LNCaP clone FGC (cell line): ENCODE measurements around the gene STRADA.

ENCODE experiments used
- DNase-seq: peaks from one replicate; pipeline ENCODE4 v3.0.0-alpha.2; 2011; ENCODE audit warnings: low read depth
- H3K4me3 ChIP-seq: 2 replicates; pipeline ENCODE4 v1.5.1; 2011; ENCODE audit warnings: mild to moderate bottlenecking, low read depth, low read length, control low read depth
- TF ChIP-seq, protein P1 (sequence below): IDR thresholded peaks from 2 replicates; pipeline ENCODE4 v1.5.1; 2012; ENCODE audit warnings: mild to moderate bottlenecking; ENCODE audit not compliant: control insufficient read depth, insufficient read depth; ENCODE audit errors: extremely low read depth

Gene STRADA

DNA sequence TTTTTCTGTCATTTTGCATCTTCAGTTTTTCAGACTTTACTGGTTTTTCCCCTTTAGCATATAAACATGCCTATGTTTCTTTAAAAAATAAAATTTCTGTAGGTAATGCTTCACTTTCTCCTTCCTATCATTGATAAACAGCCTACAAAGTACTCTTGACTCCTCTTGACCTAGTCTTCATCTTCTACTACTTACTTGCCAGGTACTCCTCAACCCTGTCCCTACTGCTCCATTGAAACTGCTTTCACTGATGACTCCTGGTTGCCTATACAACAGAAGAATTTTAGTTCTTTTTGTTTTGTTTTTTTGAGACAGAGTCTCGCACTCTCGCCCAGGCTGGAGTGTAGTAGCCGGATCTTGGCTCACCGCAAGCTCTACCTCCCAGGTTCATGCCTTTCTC is 39.3 kb upstream of the STRADA start:
- peak overlapping the region; percentile 36 for H3K4me3 ChIP-seq
- DNase-seq: no peak
- TF ChIP-seq, protein P1, sequence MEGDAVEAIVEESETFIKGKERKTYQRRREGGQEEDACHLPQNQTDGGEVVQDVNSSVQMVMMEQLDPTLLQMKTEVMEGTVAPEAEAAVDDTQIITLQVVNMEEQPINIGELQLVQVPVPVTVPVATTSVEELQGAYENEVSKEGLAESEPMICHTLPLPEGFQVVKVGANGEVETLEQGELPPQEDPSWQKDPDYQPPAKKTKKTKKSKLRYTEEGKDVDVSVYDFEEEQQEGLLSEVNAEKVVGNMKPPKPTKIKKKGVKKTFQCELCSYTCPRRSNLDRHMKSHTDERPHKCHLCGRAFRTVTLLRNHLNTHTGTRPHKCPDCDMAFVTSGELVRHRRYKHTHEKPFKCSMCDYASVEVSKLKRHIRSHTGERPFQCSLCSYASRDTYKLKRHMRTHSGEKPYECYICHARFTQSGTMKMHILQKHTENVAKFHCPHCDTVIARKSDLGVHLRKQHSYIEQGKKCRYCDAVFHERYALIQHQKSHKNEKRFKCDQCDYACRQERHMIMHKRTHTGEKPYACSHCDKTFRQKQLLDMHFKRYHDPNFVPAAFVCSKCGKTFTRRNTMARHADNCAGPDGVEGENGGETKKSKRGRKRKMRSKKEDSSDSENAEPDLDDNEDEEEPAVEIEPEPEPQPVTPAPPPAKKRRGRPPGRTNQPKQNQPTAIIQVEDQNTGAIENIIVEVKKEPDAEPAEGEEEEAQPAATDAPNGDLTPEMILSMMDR: no peak

DNA sequence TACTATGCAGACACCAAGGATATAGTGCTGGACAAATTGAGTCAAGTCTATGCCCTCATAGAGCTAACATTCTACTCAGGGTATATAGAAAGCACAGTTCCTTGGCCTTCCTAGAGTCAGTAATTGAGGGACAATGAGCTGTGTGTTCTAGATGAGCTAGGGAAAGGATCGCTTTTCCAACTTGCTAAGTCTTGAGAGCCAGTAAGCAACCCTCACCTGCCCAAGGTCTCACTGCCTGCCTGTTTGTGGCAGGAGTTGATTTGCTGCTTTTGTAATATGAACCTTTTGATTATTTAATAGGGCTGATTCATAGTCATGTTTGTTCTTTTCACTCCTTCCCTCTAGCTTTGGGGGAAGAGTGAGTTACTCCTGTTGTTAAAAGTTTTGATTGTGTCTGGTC is 38.9 kb upstream of the STRADA start:
- TF ChIP-seq, protein P1: no peak
- DNase-seq: peak; percentile 83
- peak overlapping the region; percentile 36 for H3K4me3 ChIP-seq

DNA sequence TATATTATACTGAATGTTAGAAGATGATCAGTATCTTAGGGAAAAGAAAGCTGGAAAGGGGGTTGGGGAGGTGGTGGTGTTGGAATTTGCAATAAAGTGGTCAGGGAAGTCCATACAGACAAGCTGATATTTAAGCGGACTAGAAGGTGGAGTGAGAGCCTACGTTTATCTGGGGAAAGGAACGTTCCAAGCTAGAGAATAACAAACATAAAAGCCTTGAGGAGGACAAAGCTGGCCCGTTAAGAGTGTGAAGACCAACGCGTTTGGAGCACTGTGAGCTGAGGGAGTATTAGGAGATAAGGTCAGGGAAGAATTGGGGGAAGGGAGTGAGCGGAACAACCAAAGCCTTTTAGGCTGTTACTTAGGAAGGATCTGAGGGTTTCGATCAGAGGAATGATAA is 33.8 kb upstream of the STRADA start:
- no peak for DNase-seq
- H3K4me3 ChIP-seq: peak overlapping the region; percentile 100
- TF ChIP-seq, protein P1: no peak

DNA sequence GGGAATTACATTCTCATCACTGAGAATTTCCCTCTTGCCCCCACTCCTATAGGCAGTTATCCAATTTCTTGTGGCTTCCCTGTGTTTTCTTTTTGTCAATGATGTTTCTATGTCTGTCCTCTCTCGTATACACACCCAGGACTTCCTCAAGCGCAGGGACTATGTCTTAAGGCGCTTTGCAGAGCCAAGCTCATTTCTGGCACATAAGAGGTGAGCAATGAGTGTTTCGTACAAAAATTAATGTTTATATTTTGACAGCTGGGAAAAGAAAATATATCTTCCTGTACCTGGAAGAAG is 33.3 kb upstream of the STRADA start:
- H3K4me3 ChIP-seq: peak overlapping the region; percentile 100
- TF ChIP-seq, protein P1: no peak
- no peak for DNase-seq

DNA sequence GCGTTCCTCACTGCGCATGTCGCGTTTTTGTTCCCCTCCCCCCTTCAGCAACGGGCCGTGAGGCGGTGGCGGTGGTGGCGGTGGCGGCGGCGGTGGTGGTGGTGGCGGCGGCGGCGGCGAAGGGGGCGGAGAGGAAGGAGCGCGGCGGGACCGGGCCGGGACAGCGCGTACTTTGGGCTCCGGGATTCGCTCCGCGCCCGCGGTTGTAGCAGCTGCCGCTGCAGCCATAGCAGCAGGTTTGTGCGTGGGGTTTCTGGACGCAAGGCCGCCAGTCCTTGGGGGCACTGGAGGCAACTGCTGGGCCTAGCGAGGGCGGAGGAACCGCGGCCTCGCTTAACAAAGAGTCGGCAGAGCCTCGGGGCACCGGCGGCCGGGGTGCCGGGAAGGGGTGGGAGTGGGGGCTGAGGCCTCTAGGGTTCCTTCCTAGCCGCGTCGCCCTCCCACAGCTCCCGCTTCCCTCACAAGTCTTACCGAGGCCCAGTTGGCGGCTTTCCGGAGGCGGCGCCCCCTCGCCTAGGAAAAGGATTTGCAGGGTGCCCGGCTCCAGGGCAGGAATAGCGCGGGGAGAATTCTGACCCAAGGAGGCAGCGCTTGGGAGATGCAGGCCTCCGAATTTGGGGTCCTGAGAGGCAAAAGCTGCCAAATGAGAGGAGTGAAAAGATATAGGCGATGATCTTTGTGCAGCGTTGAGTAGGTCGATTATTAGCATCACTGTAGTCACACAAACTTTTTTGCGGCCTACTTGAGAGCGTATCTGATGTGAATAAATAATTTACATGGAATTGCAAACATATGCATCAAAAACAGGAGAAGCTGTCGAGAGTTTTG is 32.8 kb upstream of the STRADA start, which contains the start of gene DDX42:
TSS of gene DDX42 (plus strand) at position 30 of the 828 bp plus-strand sequence. CDS start 12,880 bp downstream, outside the sequence.
- H3K4me3 ChIP-seq: peak within 1 kb of the TSS; percentile 100
- no peak for DNase-seq
- TF ChIP-seq, protein P1: 0 out of 2 replicates have a peak, but pooled peaks have one; percentile 10

DNA sequence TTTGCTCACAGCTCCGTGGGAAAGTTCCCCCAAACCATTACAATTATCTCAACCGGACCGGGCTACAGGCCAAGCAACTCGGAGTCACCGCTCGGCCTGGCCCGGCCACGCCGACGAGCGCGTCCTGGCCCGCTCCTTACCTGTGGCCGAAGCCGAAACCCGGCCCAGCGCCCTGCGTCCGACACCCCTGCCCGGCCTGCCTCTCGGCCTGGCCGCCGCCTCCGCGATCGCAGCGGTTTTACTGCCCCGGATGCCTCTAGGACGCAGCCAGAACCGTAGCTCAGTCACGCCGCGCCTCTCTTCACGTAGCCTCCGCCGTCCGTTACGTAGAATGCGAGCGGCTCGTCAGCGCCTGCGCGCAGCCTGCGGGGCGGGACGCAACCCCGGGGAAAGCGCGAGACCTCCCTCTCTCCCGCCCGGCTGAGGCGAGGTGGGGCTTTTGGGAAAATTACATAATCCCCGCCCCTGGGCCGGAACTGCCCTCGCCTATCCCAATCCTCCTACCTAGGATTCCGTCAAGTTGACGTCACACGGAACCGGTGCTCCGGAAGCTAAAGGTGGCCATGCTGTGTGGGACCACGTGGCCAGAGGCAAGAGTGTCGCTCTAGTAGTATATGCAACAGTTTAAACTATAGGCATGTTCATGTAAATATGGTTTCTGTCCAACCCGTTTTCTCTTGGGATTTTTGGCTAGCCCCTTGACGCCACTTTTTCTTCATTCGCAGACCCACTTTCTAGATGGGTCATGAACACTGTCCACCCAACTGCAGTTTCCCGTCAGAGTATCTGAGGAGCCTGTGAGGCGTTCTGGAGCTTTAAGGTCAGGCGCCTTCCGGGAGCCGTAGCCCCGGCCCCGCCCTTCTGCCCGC is 31.9 kb upstream of the STRADA start, which contains the start of gene CCDC47:
TSS of gene CCDC47 (minus strand) at position 326 of the 869 bp plus-strand sequence. CDS start 7,422 bp downstream, outside the sequence.
- peak within 1 kb of the TSS; percentile 100 for H3K4me3 ChIP-seq
- TF ChIP-seq, protein P1: no peak
- DNase-seq: peak; percentile 98
